Measurements from ENCODE around the gene UNC5B. TPM values are rescaled to one million over a fixed set of nuclear protein-coding genes. Genes with fewer than 3 reads are reported as not detected.

The UNC5B gene
- total and polyA plus RNA-seq, 2 experiments from 2014 or later = 12.7 to 15.5 TPM

- Histone ChIP-seq H3K9me2 (replicated peaks; ENCODE audit: insufficient read depth) (no peaks in the 10 kb centered on the region), H4K20me1 (ENCODE audit: insufficient read depth, poor library complexity, severe bottlenecking) (no peaks in the 10 kb centered on the region), H2AFZ (no peak overlapping the region), H3K36me3 (replicated peaks; ENCODE audit: insufficient read depth, low read depth) (no peaks in the 10 kb centered on the region), H3K4me2 (no peak overlapping the region), H3K4me3 (no peak overlapping the region), H3K9me3 (ENCODE audit: low read depth) (no peaks in the 10 kb centered on the region), H3K4me1 (ENCODE audit: insufficient read depth) (peaks cover 43% of the 10 kb centered on the region), H3K27ac (no peak overlapping the region), H3K79me2 (peaks cover 18% of the 10 kb centered on the region), H3K27me3 (no peaks in the 10 kb centered on the region)
- WGBS (ENCODE audit: low lambda C conversion rate, missing lambda C conversion rate) = 77% methylated on average over 3 of the region's 3 CpGs
- TF ChIP-seq EZH2phosphoT487 (IDR thresholded peaks at IDR 0.05; ENCODE audit: low read depth, severe bottlenecking, unreplicated experiment) (no peak), EZH2 (IDR thresholded peaks at IDR 0.05; ENCODE audit: borderline replicate concordance) (no peak), CTCF (IDR thresholded peaks at IDR 0.05; ENCODE audit: poor library complexity) (no peak)
- DNase-seq (ENCODE audit: low spot score) = no peak
Observed at GRCh38 chr10:71250405-71250804, 38.0 kb downstream of the UNC5B start.

DNA sequence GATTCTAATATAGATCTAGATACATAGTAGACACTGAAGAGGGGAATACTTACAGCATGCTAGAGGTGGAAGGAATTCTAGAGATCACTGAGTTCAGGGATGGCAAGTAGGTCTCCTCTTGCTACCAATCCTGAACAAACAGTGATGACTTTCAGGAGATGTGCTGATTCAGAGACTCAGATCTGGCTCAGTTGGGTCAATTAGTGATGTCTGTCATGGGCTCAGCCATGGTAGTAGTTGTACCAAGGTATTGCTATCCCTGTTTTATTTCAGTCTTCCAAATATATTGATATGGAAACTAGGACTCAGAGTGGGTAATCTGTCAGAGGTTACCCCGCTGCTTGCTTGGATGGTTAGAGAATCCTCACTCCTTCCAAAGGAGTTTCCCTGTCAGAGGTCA, 38.5 kb downstream of the UNC5B start:
- no peaks in the 10 kb centered on the region for H3K27me3 ChIP-seq
- H3K79me2 ChIP-seq = peaks cover 18% of the 10 kb centered on the region
- no peak for TF ChIP-seq EZH2 (IDR thresholded peaks at IDR 0.05; ENCODE audit: borderline replicate concordance)
- H4K20me1 ChIP-seq (ENCODE audit: insufficient read depth, poor library complexity, severe bottlenecking) = no peaks in the 10 kb centered on the region
- no peak overlapping the region for H3K4me3 ChIP-seq
- no peaks in the 10 kb centered on the region for H3K9me3 ChIP-seq (ENCODE audit: low read depth)
- H3K36me3 ChIP-seq (replicated peaks; ENCODE audit: insufficient read depth, low read depth) = no peaks in the 10 kb centered on the region
- H3K4me1 ChIP-seq (ENCODE audit: insufficient read depth) = peaks cover 43% of the 10 kb centered on the region
- WGBS (ENCODE audit: low lambda C conversion rate, missing lambda C conversion rate) = 75% methylated on average over 1 of the region's 1 CpG
- H3K9me2 ChIP-seq (replicated peaks; ENCODE audit: insufficient read depth) = no peaks in the 10 kb centered on the region
- no peak for DNase-seq (ENCODE audit: low spot score)
- H2AFZ ChIP-seq = no peak overlapping the region
- no peak overlapping the region for H3K27ac ChIP-seq
- no peak overlapping the region for H3K4me2 ChIP-seq

- Histone ChIP-seq H3K4me2 (no peak overlapping the region), H2AFZ (no peak overlapping the region), H3K9me3 (ENCODE audit: low read depth) (no peaks in the 10 kb centered on the region), H3K79me2 (peaks cover 18% of the 10 kb centered on the region), H4K20me1 (ENCODE audit: insufficient read depth, poor library complexity, severe bottlenecking) (no peaks in the 10 kb centered on the region), H3K4me1 (ENCODE audit: insufficient read depth) (peaks cover 43% of the 10 kb centered on the region), H3K27ac (no peak overlapping the region), H3K4me3 (no peak overlapping the region), H3K36me3 (replicated peaks; ENCODE audit: insufficient read depth, low read depth) (no peaks in the 10 kb centered on the region), H3K27me3 (no peaks in the 10 kb centered on the region), H3K9me2 (replicated peaks; ENCODE audit: insufficient read depth) (no peaks in the 10 kb centered on the region)
- WGBS (ENCODE audit: low lambda C conversion rate, missing lambda C conversion rate) = 58% methylated on average over 6 of the region's 6 CpGs
- no peak for DNase-seq (ENCODE audit: low spot score)
- TF ChIP-seq CTCF (IDR thresholded peaks at IDR 0.05; ENCODE audit: poor library complexity) (no peak), EZH2phosphoT487 (IDR thresholded peaks at IDR 0.05; ENCODE audit: low read depth, severe bottlenecking, unreplicated experiment) (no peak), EZH2 (IDR thresholded peaks at IDR 0.05; ENCODE audit: borderline replicate concordance) (no peak)
Observed at GRCh38 chr10:71251319-71251718, 38.9 kb downstream of the UNC5B start.

DNA sequence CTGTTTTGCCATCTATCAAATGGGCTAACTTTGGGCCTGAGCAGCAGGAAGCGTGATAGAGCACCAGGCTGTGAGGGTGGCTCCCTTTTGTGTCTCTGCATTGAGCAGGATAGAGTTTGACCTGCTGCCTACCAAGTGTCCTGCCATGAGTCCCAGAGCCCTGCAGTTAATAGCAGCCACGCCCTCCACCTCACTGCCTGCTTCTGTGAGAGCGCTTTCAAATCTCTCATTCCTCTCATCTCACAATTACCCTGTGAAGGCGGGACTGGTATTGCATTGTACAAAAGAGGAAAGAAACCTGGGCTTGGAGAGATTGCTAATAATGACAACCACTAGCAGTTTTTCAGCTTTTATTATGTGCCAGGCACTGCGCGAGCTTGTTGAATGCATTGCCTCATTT, 39.9 kb downstream of the UNC5B start:
- no peak for TF ChIP-seq CTCF (IDR thresholded peaks at IDR 0.05; ENCODE audit: poor library complexity)
- no peak for TF ChIP-seq EZH2 (IDR thresholded peaks at IDR 0.05; ENCODE audit: borderline replicate concordance)
- no peak for TF ChIP-seq EZH2phosphoT487 (IDR thresholded peaks at IDR 0.05; ENCODE audit: low read depth, severe bottlenecking, unreplicated experiment)
- Histone ChIP-seq H3K27me3 (no peaks in the 10 kb centered on the region), H3K9me2 (replicated peaks; ENCODE audit: insufficient read depth) (no peaks in the 10 kb centered on the region), H4K20me1 (ENCODE audit: insufficient read depth, poor library complexity, severe bottlenecking) (no peaks in the 10 kb centered on the region), H2AFZ (no peak overlapping the region), H3K36me3 (replicated peaks; ENCODE audit: insufficient read depth, low read depth) (no peaks in the 10 kb centered on the region), H3K4me3 (no peak overlapping the region), H3K9me3 (ENCODE audit: low read depth) (no peaks in the 10 kb centered on the region), H3K79me2 (peaks cover 18% of the 10 kb centered on the region), H3K27ac (peak overlapping the region; percentile 66), H3K4me1 (ENCODE audit: insufficient read depth) (peaks cover 39% of the 10 kb centered on the region), H3K4me2 (no peak overlapping the region)
- WGBS (ENCODE audit: low lambda C conversion rate, missing lambda C conversion rate) = 67% methylated on average over 6 of the region's 6 CpGs
- DNase-seq (ENCODE audit: low spot score) = peak; percentile 66
